Activated CD8-positive, alpha-beta memory T cell treated with anti-CD3 and anti-CD28 coated beads, Interleukin-2, amount 50 U/mL, for 4 hours (primary cell): ENCODE data around the gene EMID1.
A peak's percentile ranks its signal among the peaks of the same experiment; 100 is the strongest.
"Not testable (repeated sequence)": the region's sequence is repeated elsewhere in the genome, so short reads cannot be mapped to it uniquely, and the experiment has no call there.

Experiments
- DNase-seq: peaks from one replicate; pipeline ENCODE4 v3.0.0-alpha.2; 2020

EMID1 gene

GRCh38 chr22:29231971-29232959 is 26.6 kb downstream of the EMID1 start:
- DNase-seq, result no peak

- DNase-seq, result no peak
These were observed 27.7 kb downstream of the EMID1 start for GRCh38 chr22:29233277-29233877.

GRCh38 chr22:29240481-29240880 is 34.8 kb downstream of the EMID1 start:
- not testable (repeated sequence) for DNase-seq

- no peak for DNase-seq
These were observed 38.3 kb downstream of the EMID1 start for GRCh38 chr22:29243874-29244446.

- no peak for DNase-seq
These were observed 39.3 kb downstream of the EMID1 start for GRCh38 chr22:29244785-29245625.

GRCh38 chr22:29245626-29246385 is 40.1 kb downstream of the EMID1 start:
- DNase-seq, result peak; percentile 68

GRCh38 chr22:29247891-29248290 is 42.2 kb downstream of the EMID1 start:
- not testable (repeated sequence) for DNase-seq

- DNase-seq, result no peak
These were observed 45.6 kb downstream of the EMID1 start for GRCh38 chr22:29251265-29251664.

GRCh38 chr22:29251981-29252911 is 46.5 kb downstream of the EMID1 start:
- DNase-seq, result no peak

- no peak for DNase-seq
These were observed 48.0 kb downstream of the EMID1 start for GRCh38 chr22:29253561-29254285.

GRCh38 chr22:29254286-29254660 is 48.6 kb downstream of the EMID1 start:
- no peak for DNase-seq

- no peak for DNase-seq
These were observed 49.4 kb downstream of the EMID1 start for GRCh38 chr22:29255064-29255621.

- DNase-seq, result no peak
These were observed 51.1 kb downstream of the EMID1 start for GRCh38 chr22:29256606-29257325.

GRCh38 chr22:29257751-29258181 is 52.1 kb downstream of the EMID1 start:
- DNase-seq, result no peak

GRCh38 chr22:29258407-29259252 is 52.9 kb downstream of the EMID1 start:
- no peak for DNase-seq

GRCh38 chr22:29259253-29259899 is 53.7 kb downstream of the EMID1 start:
- no peak for DNase-seq

GRCh38 chr22:29260031-29260560 is 54.4 kb downstream of the EMID1 start:
- DNase-seq, result no peak
